Vagina (tissue), 2 donors: ENCODE measurements around the gene ADAMTS9.

Experiments
- POLR2A ChIP-seq, 2 donors: fragments of 450-650 bp; IDR thresholded peaks; one replicate each; pipeline ENCODE4 v1.6.1; 2017; ENCODE audit warnings: antibody characterized with exemption in 2 of 2, mild to moderate bottlenecking in 2 of 2, moderate library complexity in 2 of 2
- POLR2AphosphoS5 ChIP-seq, 2 donors: sonication (generic); formaldehyde crosslinking; IDR thresholded peaks; one replicate each; pipeline ENCODE4 v1.9.0; 2017; ENCODE audit warnings: antibody characterized with exemption in 2 of 2, mild to moderate bottlenecking in 2 of 2, low read depth in 1 of 2; ENCODE audit not compliant: insufficient read depth in 1 of 2
- TF ChIP-seq, protein P1 (sequence below), 3 experiments: fragments of 450-650 bp in 2 of 3; fragments of 200-600 bp in 1 of 3; sonication (generic) in 1 of 3; IDR thresholded peaks; one replicate each; pipeline ENCODE4 v1.5.1; 2017 to 2019; ENCODE audit warnings: antibody characterized with exemption in 3 of 3, mild to moderate bottlenecking in 2 of 3, moderate library complexity in 2 of 3

DNA sequence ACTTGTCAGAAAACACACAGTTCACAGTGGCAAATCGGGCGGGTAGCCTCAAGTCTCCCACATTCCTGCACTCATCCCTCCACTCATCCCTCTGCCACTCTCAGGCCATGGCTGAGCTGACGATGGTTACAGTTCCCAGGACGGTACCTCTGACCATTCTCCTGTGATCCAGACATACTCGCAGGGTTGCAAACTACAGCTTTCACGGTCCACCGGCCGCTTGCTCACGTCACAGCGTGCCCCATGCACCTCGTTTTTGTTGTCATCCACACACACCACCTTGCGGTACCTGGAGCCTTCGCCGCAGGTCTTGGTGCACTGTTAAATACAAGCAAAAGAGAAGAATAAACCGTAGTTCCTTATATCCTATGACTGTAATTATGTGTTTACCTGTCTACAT is 137.1 kb downstream of the ADAMTS9 start:
- TF ChIP-seq, protein P1, sequence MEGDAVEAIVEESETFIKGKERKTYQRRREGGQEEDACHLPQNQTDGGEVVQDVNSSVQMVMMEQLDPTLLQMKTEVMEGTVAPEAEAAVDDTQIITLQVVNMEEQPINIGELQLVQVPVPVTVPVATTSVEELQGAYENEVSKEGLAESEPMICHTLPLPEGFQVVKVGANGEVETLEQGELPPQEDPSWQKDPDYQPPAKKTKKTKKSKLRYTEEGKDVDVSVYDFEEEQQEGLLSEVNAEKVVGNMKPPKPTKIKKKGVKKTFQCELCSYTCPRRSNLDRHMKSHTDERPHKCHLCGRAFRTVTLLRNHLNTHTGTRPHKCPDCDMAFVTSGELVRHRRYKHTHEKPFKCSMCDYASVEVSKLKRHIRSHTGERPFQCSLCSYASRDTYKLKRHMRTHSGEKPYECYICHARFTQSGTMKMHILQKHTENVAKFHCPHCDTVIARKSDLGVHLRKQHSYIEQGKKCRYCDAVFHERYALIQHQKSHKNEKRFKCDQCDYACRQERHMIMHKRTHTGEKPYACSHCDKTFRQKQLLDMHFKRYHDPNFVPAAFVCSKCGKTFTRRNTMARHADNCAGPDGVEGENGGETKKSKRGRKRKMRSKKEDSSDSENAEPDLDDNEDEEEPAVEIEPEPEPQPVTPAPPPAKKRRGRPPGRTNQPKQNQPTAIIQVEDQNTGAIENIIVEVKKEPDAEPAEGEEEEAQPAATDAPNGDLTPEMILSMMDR (IDR thresholded peaks at IDR 0.05), result no peak
- TF ChIP-seq POLR2A (IDR thresholded peaks at IDR 0.05), result no peak
- TF ChIP-seq POLR2AphosphoS5 (IDR thresholded peaks at IDR 0.05; ENCODE audit: insufficient read depth in 1 of 2, low read depth in 1 of 2), result no peak
